A549 (cell line): ENCODE measurements around the gene ALG12. TPM values are rescaled to one million over a fixed set of nuclear protein-coding genes. Genes with fewer than 3 reads are reported as not detected.

Source experiments
- ATAC-seq, 2 experiments: fragments of 200-7000 bp in 1 of 2; fragments of >200 bp in 1 of 2; cut with Nextera tagmentation in 1 of 2; cut with Tn5 transposase in 1 of 2; 3 replicates each; pipeline versions ENCODE4 v1.8.0 to v1.9.1; 2018 to 2020; ENCODE audit warnings: mild to moderate bottlenecking in 1 of 2, moderate library complexity in 1 of 2
- CTCF ChIA-PET: fragments of 300-600 bp; sonication (Branson Sonifier 250); formaldehyde crosslinking; extraction: SDS; loops from one replicate; lab custom pipeline; 2021; ENCODE audit warnings: antibody characterized with exemption, inconsistent platforms; lab: Yijun Ruan, JAX
- POLR2A ChIA-PET: fragments of 350-600 bp; formaldehyde crosslinking; extraction: SDS; loops from one replicate; lab custom pipeline; 2021; ENCODE audit warnings: antibody characterized with exemption, inconsistent platforms; lab: Yijun Ruan, JAX
- DNase-seq, 2 experiments: peaks; one replicate each; pipeline versions ENCODE4 v3.0.0 to v3.0.0-alpha.2; 2011 to 2016; ENCODE audit warnings: low read depth in 1 of 2, low spot score in 1 of 2
- FAIRE-seq: peaks from 2 replicates; lab custom pipeline; 2011; peaks lifted over from hg19 to GRCh38; lab: Jason Lieb, UNC
- H3K27ac ChIP-seq, 2 experiments: fragments of >200 bp; sonication (Bioruptor Twin); formaldehyde crosslinking; 3 replicates each; pipeline ENCODE4 v1.5.1; 2016 to 2017
- H3K4me1 ChIP-seq: fragments of >200 bp; sonication (Bioruptor Twin); formaldehyde crosslinking; 3 replicates; pipeline ENCODE4 v1.6.1; 2016
- H3K4me2 ChIP-seq: fragments of >200 bp; sonication (Bioruptor Twin); formaldehyde crosslinking; 3 replicates; pipeline ENCODE4 v1.6.1; 2016
- H3K4me3 ChIP-seq: fragments of >200 bp; sonication (Bioruptor Twin); formaldehyde crosslinking; 3 replicates; pipeline ENCODE4 v1.5.1; 2016
- H3K9me3 ChIP-seq: fragments of >200 bp; sonication (Bioruptor Twin); formaldehyde crosslinking; 3 replicates; pipeline ENCODE4 v1.6.1; 2016
- BCL3 ChIP-seq: fragments of >200 bp; sonication (Bioruptor Twin); formaldehyde crosslinking; IDR thresholded peaks from 3 replicates; pipeline ENCODE4 v1.6.1; 2016
- CBX8 ChIP-seq: fragments of 200-600 bp; sonication (generic); IDR thresholded peaks from 2 replicates; pipeline ENCODE4 v1.6.1; 2016
- CTCF ChIP-seq: fragments of >200 bp; sonication (Bioruptor Twin); formaldehyde crosslinking; IDR thresholded peaks from 3 replicates; pipeline ENCODE4 v1.5.1; 2016
- EHMT2 ChIP-seq: fragments of 200-600 bp; sonication (generic); IDR thresholded peaks from 2 replicates; pipeline ENCODE4 v1.6.1; 2016; ENCODE audit warnings: antibody characterized with exemption, low read depth, mild to moderate bottlenecking, moderate library complexity
- ELK1 ChIP-seq: fragments of 150-350 bp; IDR thresholded peaks from 2 replicates; pipeline ENCODE4 v1.6.1; 2014; ENCODE audit warnings: low read depth, mild to moderate bottlenecking, low read length
- ESRRA ChIP-seq: fragments of 150-350 bp; IDR thresholded peaks from 2 replicates; pipeline ENCODE4 v1.6.1; 2014; ENCODE audit warnings: mild to moderate bottlenecking, low read length, borderline replicate concordance
- FOSB ChIP-seq: fragments of 250-450 bp; sonication (Bioruptor Pico); IDR thresholded peaks from 2 replicates; pipeline ENCODE4 v1.5.0; 2020; ENCODE audit warnings: mild to moderate bottlenecking, moderate library complexity
- FOSL2 ChIP-seq, 2 experiments: fragments of 450-650 bp in 1 of 2; fragments of >200 bp in 1 of 2; sonication (Bioruptor Twin) in 1 of 2; formaldehyde crosslinking; IDR thresholded peaks; 2 replicates each; pipeline versions ENCODE4 v1.5.0 to v1.6.1; 2016 to 2020; ENCODE audit warnings: mild to moderate bottlenecking in 1 of 2, moderate library complexity in 1 of 2
- FOXS1 ChIP-seq: fragments of 250-450 bp; sonication (Bioruptor Pico); IDR thresholded peaks from 2 replicates; pipeline ENCODE4 v1.5.0; 2020; ENCODE audit warnings: mild to moderate bottlenecking, moderate library complexity
- GATA3 ChIP-seq: IDR thresholded peaks from 2 replicates; pipeline ENCODE4 v1.6.1; 2012; ENCODE audit warnings: borderline replicate concordance
- HDAC2 ChIP-seq: fragments of 200-600 bp; sonication (generic); IDR thresholded peaks from 2 replicates; pipeline ENCODE4 v1.6.1; 2016
- HEYL ChIP-seq: fragments of 250-450 bp; sonication (Bioruptor Pico); IDR thresholded peaks from 2 replicates; pipeline ENCODE4 v1.8.0; 2021; ENCODE audit warnings: mild to moderate bottlenecking, moderate library complexity
- HMGXB4 ChIP-seq: fragments of 250-450 bp; sonication (Bioruptor Pico); IDR thresholded peaks from 2 replicates; pipeline ENCODE4 v1.5.0; 2021; ENCODE audit warnings: mild to moderate bottlenecking, moderate library complexity, borderline replicate concordance
- HOXA7 ChIP-seq: fragments of 250-450 bp; sonication (Bioruptor Pico); IDR thresholded peaks from 2 replicates; pipeline ENCODE4 v1.5.0; 2020; ENCODE audit warnings: mild to moderate bottlenecking, moderate library complexity
- JUNB ChIP-seq: fragments of >200 bp; sonication (Bioruptor Twin); formaldehyde crosslinking; IDR thresholded peaks from 2 replicates; pipeline ENCODE4 v1.6.1; 2016
- KDM1A ChIP-seq: fragments of 200-600 bp; sonication (generic); IDR thresholded peaks from 2 replicates; pipeline ENCODE4 v1.6.1; 2016; ENCODE audit warnings: low read depth, mild to moderate bottlenecking
- MAFK ChIP-seq: fragments of 450-650 bp; IDR thresholded peaks from 2 replicates; pipeline ENCODE4 v1.6.1; 2014; ENCODE audit not compliant: partially characterized antibody
- MAX ChIP-seq: IDR thresholded peaks from 2 replicates; pipeline ENCODE4 v1.6.1; 2012
- MYC ChIP-seq: IDR thresholded peaks from 2 replicates; pipeline ENCODE4 v1.6.1; 2012; ENCODE audit warnings: mild to moderate bottlenecking, inconsistent platforms, low read length, improper control_type of control experiment, borderline replicate concordance
- NFE2L2 ChIP-seq: fragments of 150-350 bp; conservative IDR thresholded peaks from 2 replicates; pipeline ENCODE4 v1.6.1; 2014; ENCODE audit warnings: low read length
- PHF8 ChIP-seq: fragments of 200-600 bp; sonication (generic); IDR thresholded peaks from 2 replicates; pipeline ENCODE4 v1.6.1; 2016; ENCODE audit warnings: low read depth, mild to moderate bottlenecking, antibody characterized with exemption, moderate library complexity, borderline replicate concordance
- POLR2A ChIP-seq: IDR thresholded peaks from 2 replicates; pipeline ENCODE4 v1.6.1; 2012; ENCODE audit warnings: mild to moderate bottlenecking, low read length
- POLR2AphosphoS2 ChIP-seq: conservative IDR thresholded peaks from 2 replicates; pipeline ENCODE4 v1.6.1; 2012; ENCODE audit warnings: low read length, improper control_type of control experiment, inconsistent platforms
- REST ChIP-seq: fragments of 200-600 bp; sonication (generic); IDR thresholded peaks from 2 replicates; pipeline ENCODE4 v1.6.1; 2016; ENCODE audit warnings: antibody characterized with exemption, mild to moderate bottlenecking, moderate library complexity
- RNF2 ChIP-seq: fragments of 200-600 bp; sonication (generic); IDR thresholded peaks from 2 replicates; pipeline ENCODE4 v1.6.1; 2016; ENCODE audit warnings: low read depth, mild to moderate bottlenecking, antibody characterized with exemption, moderate library complexity, borderline replicate concordance
- TFCP2L1 ChIP-seq: fragments of 250-450 bp; sonication (Bioruptor Pico); IDR thresholded peaks from 2 replicates; pipeline ENCODE4 v1.5.0; 2021; ENCODE audit warnings: mild to moderate bottlenecking
- USF2 ChIP-seq: fragments of 450-650 bp; IDR thresholded peaks from 2 replicates; pipeline ENCODE4 v1.6.1; 2014; ENCODE audit warnings: antibody characterized with exemption
- ZSCAN20 ChIP-seq: fragments of 250-450 bp; sonication (Bioruptor Pico); IDR thresholded peaks from 2 replicates; pipeline ENCODE4 v1.8.0; 2022; ENCODE audit warnings: mild to moderate bottlenecking, moderate library complexity
- WGBS: methylation state at CpG from one replicate; pipeline ENCODE4 v1.1.6; 2017; ENCODE audit errors: missing lambda C conversion rate; 5-methylcytosine and 5-hydroxymethylcytosine counted together
- polyA plus RNA-seq, 4 experiments: library from polyadenylated mRNA; depleted of rRNA in 3 of 4; stranded (reverse); fragments of >200 nt; fragmentation: RNase III in 1 of 4; extraction: RNeasy Plus Mini Kit Qiagen cat#74134 plus additional on column Dnase treatment in 1 of 4; gene quantifications; 2 replicates in 3 of 4; 3 replicates in 1 of 4; pipeline ENCODE4 v1.2.3, GENCODE V29; 2011 to 2017

The ALG12 gene
- polyA plus RNA-seq, 2 of the 4 experiments (the other 2 are of a cell fraction) = 4.4 to 7.7 TPM

- DNase-seq (no peak), FAIRE-seq (no peak)
- CTCF ChIA-PET = interaction anchor here (1.5 kb wide), 1 partner anchor 38 kb away, joined by 4 read pairs; no protein-coding TSS in a partner anchor
- Histone ChIP-seq H3K4me2 (no peak overlapping the region), H3K27ac (no peak overlapping the region)
- TF ChIP-seq KDM1A = no peak
- TF ChIP-seq MAX = no peak
- TF ChIP-seq RNF2 = no peak
- no peak for TF ChIP-seq PHF8
- TF ChIP-seq CTCF = no peak
- TF ChIP-seq TFCP2L1 (CRISPR knock-in tag) = no peak
- TF ChIP-seq HDAC2 = no peak
- no peak for TF ChIP-seq FOSB (CRISPR knock-in tag)
- no peak for TF ChIP-seq HEYL (CRISPR knock-in tag)
- no peak for TF ChIP-seq FOSL2 (IDR thresholded peaks at IDR 0.05)
- TF ChIP-seq FOSL2 (CRISPR knock-in tag; IDR thresholded peaks at IDR 0.05) = no peak
- no peak for TF ChIP-seq ESRRA
- TF ChIP-seq MYC = no peak
- TF ChIP-seq USF2 = no peak
- no peak for TF ChIP-seq FOXS1 (CRISPR knock-in tag)
- no peak for TF ChIP-seq CBX8
- TF ChIP-seq ZSCAN20 (CRISPR knock-in tag) = no peak
- no peak for TF ChIP-seq JUNB
- TF ChIP-seq NFE2L2 = no peak
- no peak for TF ChIP-seq POLR2A
- TF ChIP-seq, all 56 proteins: peak for 0
- 94% methylated on average over 4 of the region's 4 CpGs for WGBS
- H3K9me3 ChIP-seq = no peaks in the 10 kb centered on the region
- H3K4me1 ChIP-seq = no peaks in the 10 kb centered on the region
- no peak for ATAC-seq
- no peak overlapping the region for H3K4me3 ChIP-seq
- POLR2A ChIA-PET = no interaction called here
Observed at GRCh38 chr22:49892226-49892899, 25.9 kb downstream of the ALG12 start.

- ATAC-seq = no peak
- POLR2A ChIA-PET = no interaction called here
- Histone ChIP-seq H3K4me2 (no peak overlapping the region), H3K4me1 (no peaks in the 10 kb centered on the region), H3K9me3 (no peaks in the 10 kb centered on the region; the same call in 2 of the 3 replicates), H3K4me3 (no peak overlapping the region), H3K27ac (no peak overlapping the region)
- 95% methylated on average over 5 of the region's 5 CpGs for WGBS
- CTCF ChIA-PET = interaction anchor here (0.6 to 1.0 kb wide), 2 partner anchors 9 to 142 kb away, joined by 3 read pairs; no protein-coding TSS in a partner anchor
- FAIRE-seq = no peak
- DNase-seq = no peak
- TF ChIP-seq ELK1 (no peak), BCL3 (no peak), HMGXB4 (no peak), MAFK (no peak), NFE2L2 (no peak), HOXA7 (no peak), POLR2AphosphoS2 (no peak), JUNB (no peak), CBX8 (no peak), GATA3 (no peak), EHMT2 (no peak), REST (no peak)
Observed at GRCh38 chr22:49889071-49889470, 29.2 kb downstream of the ALG12 start.
